Ishikawa (cell line): ENCODE data around the gene OR51L1.

ENCODE experiments used
- CEBPB ChIP-seq: IDR thresholded peaks from 2 replicates; pipeline ENCODE4 v1.6.1; 2012
- EGR1 ChIP-seq: IDR thresholded peaks from 2 replicates; pipeline ENCODE4 v1.6.1; 2012
- EP300 ChIP-seq: IDR thresholded peaks from 2 replicates; pipeline ENCODE4 v1.6.1; 2012; ENCODE audit warnings: borderline replicate concordance
- FOXM1 ChIP-seq: IDR thresholded peaks from 2 replicates; pipeline ENCODE4 v1.6.1; 2012; ENCODE audit warnings: low read depth, borderline replicate concordance
- RAD21 ChIP-seq: IDR thresholded peaks from 2 replicates; pipeline ENCODE4 v1.6.1; 2012; ENCODE audit warnings: low read depth
- TAF1 ChIP-seq: IDR thresholded peaks from 2 replicates; pipeline ENCODE4 v1.6.1; 2012; ENCODE audit warnings: low read depth, mild to moderate bottlenecking
- TCF12 ChIP-seq: IDR thresholded peaks from 2 replicates; pipeline ENCODE4 v1.6.1; 2012; ENCODE audit warnings: low read depth
- TEAD4 ChIP-seq: IDR thresholded peaks from 2 replicates; pipeline ENCODE4 v1.6.1; 2012
- YY1 ChIP-seq: IDR thresholded peaks from 2 replicates; pipeline ENCODE4 v1.6.1; 2012; ENCODE audit warnings: low read depth
- ZBTB7A ChIP-seq: IDR thresholded peaks from 2 replicates; pipeline ENCODE4 v1.6.1; 2012; ENCODE audit warnings: low read depth
- TF ChIP-seq, protein P1 (sequence below): IDR thresholded peaks from 2 replicates; pipeline ENCODE4 v1.6.1; 2012
- TF ChIP-seq, protein P2 (sequence below): IDR thresholded peaks from 2 replicates; pipeline ENCODE4 v1.6.1; 2012; ENCODE audit warnings: low read depth, mild to moderate bottlenecking

- no peak for TF ChIP-seq ZBTB7A
- no peak for TF ChIP-seq RAD21
- no peak for TF ChIP-seq EP300
- no peak for TF ChIP-seq FOXM1
- TF ChIP-seq EGR1, result no peak
- TF ChIP-seq TEAD4, result no peak
- TF ChIP-seq YY1, result no peak
- TF ChIP-seq, protein P1, sequence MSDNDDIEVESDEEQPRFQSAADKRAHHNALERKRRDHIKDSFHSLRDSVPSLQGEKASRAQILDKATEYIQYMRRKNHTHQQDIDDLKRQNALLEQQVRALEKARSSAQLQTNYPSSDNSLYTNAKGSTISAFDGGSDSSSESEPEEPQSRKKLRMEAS, result no peak
- TF ChIP-seq, protein P2, sequence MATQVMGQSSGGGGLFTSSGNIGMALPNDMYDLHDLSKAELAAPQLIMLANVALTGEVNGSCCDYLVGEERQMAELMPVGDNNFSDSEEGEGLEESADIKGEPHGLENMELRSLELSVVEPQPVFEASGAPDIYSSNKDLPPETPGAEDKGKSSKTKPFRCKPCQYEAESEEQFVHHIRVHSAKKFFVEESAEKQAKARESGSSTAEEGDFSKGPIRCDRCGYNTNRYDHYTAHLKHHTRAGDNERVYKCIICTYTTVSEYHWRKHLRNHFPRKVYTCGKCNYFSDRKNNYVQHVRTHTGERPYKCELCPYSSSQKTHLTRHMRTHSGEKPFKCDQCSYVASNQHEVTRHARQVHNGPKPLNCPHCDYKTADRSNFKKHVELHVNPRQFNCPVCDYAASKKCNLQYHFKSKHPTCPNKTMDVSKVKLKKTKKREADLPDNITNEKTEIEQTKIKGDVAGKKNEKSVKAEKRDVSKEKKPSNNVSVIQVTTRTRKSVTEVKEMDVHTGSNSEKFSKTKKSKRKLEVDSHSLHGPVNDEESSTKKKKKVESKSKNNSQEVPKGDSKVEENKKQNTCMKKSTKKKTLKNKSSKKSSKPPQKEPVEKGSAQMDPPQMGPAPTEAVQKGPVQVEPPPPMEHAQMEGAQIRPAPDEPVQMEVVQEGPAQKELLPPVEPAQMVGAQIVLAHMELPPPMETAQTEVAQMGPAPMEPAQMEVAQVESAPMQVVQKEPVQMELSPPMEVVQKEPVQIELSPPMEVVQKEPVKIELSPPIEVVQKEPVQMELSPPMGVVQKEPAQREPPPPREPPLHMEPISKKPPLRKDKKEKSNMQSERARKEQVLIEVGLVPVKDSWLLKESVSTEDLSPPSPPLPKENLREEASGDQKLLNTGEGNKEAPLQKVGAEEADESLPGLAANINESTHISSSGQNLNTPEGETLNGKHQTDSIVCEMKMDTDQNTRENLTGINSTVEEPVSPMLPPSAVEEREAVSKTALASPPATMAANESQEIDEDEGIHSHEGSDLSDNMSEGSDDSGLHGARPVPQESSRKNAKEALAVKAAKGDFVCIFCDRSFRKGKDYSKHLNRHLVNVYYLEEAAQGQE, result no peak
- no peak for TF ChIP-seq CEBPB
- TF ChIP-seq TCF12, result no peak
- no peak for TF ChIP-seq TAF1
These were observed 46.2 kb downstream of the OR51L1 start for GRCh38 chr11:5040876-5041275.
